ENCODE data around the gene TPRX1.
"Not testable (repeated sequence)": the region's sequence is repeated elsewhere in the genome, so short reads cannot be mapped to it uniquely, and the experiment has no call there.

DNA sequence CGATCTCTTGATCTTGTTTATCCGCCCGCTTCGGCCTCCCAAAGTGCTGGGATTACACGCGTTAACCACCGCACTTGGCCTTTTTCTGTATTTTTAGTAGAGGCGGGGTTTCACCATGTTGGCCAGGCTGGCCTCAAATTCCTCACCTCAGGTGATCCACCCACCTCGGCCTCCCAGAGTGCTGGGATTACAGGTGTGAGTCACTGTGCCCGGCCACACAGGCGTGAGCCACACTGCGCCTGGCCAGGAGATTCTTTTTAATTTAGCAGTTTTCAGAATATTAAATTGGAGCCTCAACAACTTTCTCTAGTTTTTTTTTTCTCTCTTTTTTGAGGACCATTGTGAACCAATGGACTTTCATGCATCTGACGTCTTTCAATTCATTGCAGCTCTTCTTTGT, 14.5 kb downstream of the TPRX1 start:
- TF ChIP-seq CTCF (conservative IDR thresholded peaks at IDR 0.05; ENCODE audit: low read depth, low read length); FOS (IDR thresholded peaks at IDR 0.05; ENCODE audit: low read depth, low read length); MXI1 (IDR thresholded peaks at IDR 0.05; ENCODE audit: borderline replicate concordance, low read depth, low read length); POLR2A (IDR thresholded peaks at IDR 0.05; ENCODE audit: low read depth, low read length); MAFK (IDR thresholded peaks at IDR 0.05; ENCODE audit: low read depth, low read length); CHD1 (IDR thresholded peaks at IDR 0.05; ENCODE audit: low read depth, low read length); USF2 (IDR thresholded peaks at IDR 0.05; ENCODE audit: low read depth, low read length); MAZ (IDR thresholded peaks at IDR 0.05; ENCODE audit: borderline replicate concordance, low read depth, low read length); SMC3 (IDR thresholded peaks at IDR 0.05; ENCODE audit: low read depth, low read length); RAD21 (IDR thresholded peaks at IDR 0.05; ENCODE audit: low read length); ELK1 (IDR thresholded peaks at IDR 0.05; ENCODE audit: borderline replicate concordance, low read depth, low read length); RCOR1 (IDR thresholded peaks at IDR 0.05; ENCODE audit: insufficient replicate concordance, low read length); CEBPB (IDR thresholded peaks at IDR 0.05; ENCODE audit: low read depth, low read length): not testable (repeated sequence)

Data from IMR-90 (cell line).